Stimulated activated naive CD8-positive, alpha-beta T cell treated with anti-CD3 and anti-CD28 coated beads, Interleukin-15, amount 100 ng/mL, for 72 hours (primary cell): ENCODE results near the gene MEF2D.
A peak's percentile ranks its signal among the peaks of the same experiment; 100 is the strongest.

ENCODE experiments used
- ATAC-seq: fragments of 150-1000 bp; cut with Tn5 transposase; 2 replicates; pipeline ENCODE4 v1.10.0; 2021; ENCODE audit warnings: mild to moderate bottlenecking, moderate library complexity
- DNase-seq, 2 donors: peaks; one replicate each; pipeline ENCODE4 v3.0.0; 2021 to 2022
- H3K27ac Mint-ChIP-seq, 2 donors: one replicate each; pipeline ENCODE4 v1.8.0; 2022; ENCODE audit warnings: mild to moderate bottlenecking in 2 of 2, mixed read lengths in 2 of 2, moderate library complexity in 2 of 2
- H3K27me3 Mint-ChIP-seq: one replicate; pipeline ENCODE4 v1.8.0; 2022; ENCODE audit warnings: mixed read lengths
- H3K4me1 Mint-ChIP-seq: one replicate; pipeline ENCODE4 v1.8.0; 2022; ENCODE audit warnings: mild to moderate bottlenecking, mixed read lengths
- H3K4me3 Mint-ChIP-seq, 2 donors: one replicate each; pipeline ENCODE4 v1.8.0; 2022; ENCODE audit warnings: mild to moderate bottlenecking in 2 of 2, mixed read lengths in 2 of 2, moderate library complexity in 1 of 2
- H3K9me3 Mint-ChIP-seq, 2 donors: one replicate each; pipeline ENCODE4 v1.8.0; 2022; ENCODE audit warnings: mixed read lengths in 2 of 2

Gene MEF2D

GRCh38 chr1:156430866-156431265, 69.7 kb downstream of the MEF2D start:
- H3K27me3 Mint-ChIP-seq = peaks cover 100% of the 10 kb centered on the region
- no peak overlapping the region for H3K27ac Mint-ChIP-seq
- H3K4me3 Mint-ChIP-seq = no peak overlapping the region
- peaks cover 49% of the 10 kb centered on the region for H3K4me1 Mint-ChIP-seq
- H3K9me3 Mint-ChIP-seq = no peaks in the 10 kb centered on the region
- no peak for DNase-seq
- no peak for ATAC-seq

GRCh38 chr1:156430303-156430702, 70.3 kb downstream of the MEF2D start:
- peak overlapping the region in 1 of 2 donors; percentile 9 for H3K4me3 Mint-ChIP-seq
- H3K9me3 Mint-ChIP-seq = no peaks in the 10 kb centered on the region
- peaks cover 43% of the 10 kb centered on the region for H3K4me1 Mint-ChIP-seq
- peaks cover 96% of the 10 kb centered on the region for H3K27me3 Mint-ChIP-seq
- ATAC-seq = no peak
- no peak overlapping the region for H3K27ac Mint-ChIP-seq
- DNase-seq = no peak

- DNase-seq = no peak
- Mint-ChIP-seq H3K4me3 (peak overlapping the region in 1 of 2 donors; percentile 32), H3K4me1 (peaks cover 37% of the 10 kb centered on the region), H3K27ac (peak overlapping the region in 1 of 2 donors; percentile 45), H3K9me3 (no peaks in the 10 kb centered on the region), H3K27me3 (peaks cover 95% of the 10 kb centered on the region)
- no peak for ATAC-seq
These were observed 71.1 kb downstream of the MEF2D start for GRCh38 chr1:156429313-156430060.

GRCh38 chr1:156428746-156429288, 71.8 kb downstream of the MEF2D start:
- no peak for DNase-seq
- H3K4me1 Mint-ChIP-seq = peaks cover 30% of the 10 kb centered on the region
- H3K27ac Mint-ChIP-seq = no peak overlapping the region
- ATAC-seq = no peak
- H3K27me3 Mint-ChIP-seq = peaks cover 95% of the 10 kb centered on the region
- no peak overlapping the region for H3K4me3 Mint-ChIP-seq
- no peaks in the 10 kb centered on the region for H3K9me3 Mint-ChIP-seq

GRCh38 chr1:156427957-156428356, 72.6 kb downstream of the MEF2D start:
- DNase-seq (no peak), ATAC-seq (no peak)
- peaks cover 95% of the 10 kb centered on the region for H3K27me3 Mint-ChIP-seq
- no peaks in the 10 kb centered on the region for H3K9me3 Mint-ChIP-seq
- no peak overlapping the region for H3K27ac Mint-ChIP-seq
- no peak overlapping the region for H3K4me3 Mint-ChIP-seq
- H3K4me1 Mint-ChIP-seq = peaks cover 22% of the 10 kb centered on the region

- Mint-ChIP-seq H3K27ac (no peak overlapping the region), H3K27me3 (peaks cover 95% of the 10 kb centered on the region), H3K4me3 (no peak overlapping the region), H3K4me1 (peaks cover 33% of the 10 kb centered on the region), H3K9me3 (no peaks in the 10 kb centered on the region)
- no peak for ATAC-seq
- DNase-seq = no peak
These were observed 74.6 kb downstream of the MEF2D start for GRCh38 chr1:156425943-156426342.

- ATAC-seq (no peak), DNase-seq (no peak)
- Mint-ChIP-seq H3K4me1 (peaks cover 35% of the 10 kb centered on the region), H3K27me3 (peaks cover 95% of the 10 kb centered on the region), H3K27ac (no peak overlapping the region), H3K4me3 (no peak overlapping the region), H3K9me3 (no peaks in the 10 kb centered on the region)
These were observed 75.7 kb downstream of the MEF2D start for GRCh38 chr1:156424806-156425432.

- Mint-ChIP-seq H3K27ac (no peak overlapping the region), H3K4me3 (no peak overlapping the region), H3K4me1 (peaks cover 33% of the 10 kb centered on the region), H3K9me3 (no peaks in the 10 kb centered on the region), H3K27me3 (peaks cover 95% of the 10 kb centered on the region)
- DNase-seq (no peak), ATAC-seq (no peak)
These were observed 76.9 kb downstream of the MEF2D start for GRCh38 chr1:156423422-156424352.

GRCh38 chr1:156422602-156423091, 77.9 kb downstream of the MEF2D start:
- no peak overlapping the region for H3K4me3 Mint-ChIP-seq
- peaks cover 33% of the 10 kb centered on the region for H3K4me1 Mint-ChIP-seq
- no peak overlapping the region for H3K27ac Mint-ChIP-seq
- no peak for ATAC-seq
- no peaks in the 10 kb centered on the region for H3K9me3 Mint-ChIP-seq
- no peak for DNase-seq
- peaks cover 95% of the 10 kb centered on the region for H3K27me3 Mint-ChIP-seq

GRCh38 chr1:156421939-156422601, 78.5 kb downstream of the MEF2D start:
- H3K4me3 Mint-ChIP-seq = peak overlapping the region; percentile 77 to 95
- peaks cover 33% of the 10 kb centered on the region for H3K4me1 Mint-ChIP-seq
- ATAC-seq = no peak
- no peak overlapping the region for H3K27ac Mint-ChIP-seq
- peaks cover 95% of the 10 kb centered on the region for H3K27me3 Mint-ChIP-seq
- DNase-seq = no peak
- no peaks in the 10 kb centered on the region for H3K9me3 Mint-ChIP-seq

GRCh38 chr1:156421062-156421938, 79.3 kb downstream of the MEF2D start:
- DNase-seq (peak; percentile 72 to 76), ATAC-seq (peak; percentile 92)
- H3K27ac Mint-ChIP-seq = peak overlapping the region in 1 of 2 donors; percentile 74
- no peaks in the 10 kb centered on the region for H3K9me3 Mint-ChIP-seq
- H3K27me3 Mint-ChIP-seq = peaks cover 95% of the 10 kb centered on the region
- peak overlapping the region; percentile 90 to 95 for H3K4me3 Mint-ChIP-seq
- H3K4me1 Mint-ChIP-seq = peaks cover 33% of the 10 kb centered on the region

- DNase-seq = peak; percentile 29 to 40
- peak overlapping the region in 1 of 2 donors; percentile 62 for H3K27ac Mint-ChIP-seq
- no peaks in the 10 kb centered on the region for H3K9me3 Mint-ChIP-seq
- peak overlapping the region; percentile 90 to 95 for H3K4me3 Mint-ChIP-seq
- H3K27me3 Mint-ChIP-seq = peaks cover 97% of the 10 kb centered on the region
- ATAC-seq = peak; percentile 70
- peaks cover 33% of the 10 kb centered on the region for H3K4me1 Mint-ChIP-seq
These were observed 80.1 kb downstream of the MEF2D start for GRCh38 chr1:156420205-156421061.

GRCh38 chr1:156419854-156420204, 80.7 kb downstream of the MEF2D start:
- peaks cover 95% of the 10 kb centered on the region for H3K27me3 Mint-ChIP-seq

More at GRCh38 chr1:156419854-156420204, 80.7 kb downstream of the MEF2D start:
- ATAC-seq (peak; percentile 46), DNase-seq (peak; percentile 40 to 52)
- Mint-ChIP-seq H3K9me3 (no peaks in the 10 kb centered on the region), H3K4me3 (peak overlapping the region; percentile 90 to 95), H3K4me1 (peaks cover 33% of the 10 kb centered on the region), H3K27ac (no peak overlapping the region)
